OCI-M1 (cell line): ENCODE results near the gene HOXD8.

Source experiments
- DNase-seq: peaks from one replicate; lab custom pipeline; 2025; lab: John Stamatoyannopoulos, UW

The HOXD8 gene

DNA sequence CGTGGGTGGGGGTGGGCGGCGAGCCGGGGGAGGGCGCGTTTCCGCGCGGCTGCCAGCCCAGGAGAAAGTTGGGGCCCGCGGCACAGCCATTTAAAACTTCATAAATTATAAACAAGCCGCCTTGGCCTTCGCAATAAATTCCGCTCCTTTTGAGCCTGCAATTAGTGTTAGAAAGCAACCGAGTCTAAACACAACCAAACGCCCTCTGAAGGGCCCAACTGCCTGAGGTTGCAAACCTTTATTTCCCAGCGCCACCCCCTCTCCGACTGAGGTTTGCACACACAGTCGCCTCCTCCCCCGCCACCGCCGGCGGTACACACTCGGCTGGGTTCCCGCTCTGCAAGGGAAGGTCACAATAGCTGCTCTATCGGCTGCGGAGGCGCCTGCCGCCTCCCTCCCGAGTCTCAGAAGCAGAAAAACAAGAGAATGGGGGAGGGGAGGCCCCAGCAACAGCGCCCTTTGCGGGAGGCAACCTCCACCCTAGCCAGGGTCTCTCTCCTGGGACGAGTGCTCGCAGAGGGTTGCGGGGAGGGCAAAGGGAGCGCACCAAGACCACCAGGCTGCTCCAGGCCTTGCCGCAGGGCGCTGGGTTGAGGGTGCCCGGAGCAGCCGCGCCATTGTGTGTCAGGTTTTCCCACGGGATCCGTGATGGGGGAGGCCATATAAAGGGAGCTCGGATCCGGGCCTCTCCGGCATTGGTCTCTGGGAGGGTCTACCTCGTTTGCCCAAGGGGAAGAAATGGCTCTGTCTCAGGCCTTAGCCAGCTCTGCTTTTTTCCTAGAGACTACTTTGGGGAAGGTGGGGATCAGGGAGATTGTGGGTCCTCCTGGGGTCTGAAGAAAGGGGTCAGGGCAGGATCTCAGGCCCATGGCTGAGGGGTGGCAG, 45.6 kb downstream of the HOXD8 start:
- peak; percentile 68 for DNase-seq

DNA sequence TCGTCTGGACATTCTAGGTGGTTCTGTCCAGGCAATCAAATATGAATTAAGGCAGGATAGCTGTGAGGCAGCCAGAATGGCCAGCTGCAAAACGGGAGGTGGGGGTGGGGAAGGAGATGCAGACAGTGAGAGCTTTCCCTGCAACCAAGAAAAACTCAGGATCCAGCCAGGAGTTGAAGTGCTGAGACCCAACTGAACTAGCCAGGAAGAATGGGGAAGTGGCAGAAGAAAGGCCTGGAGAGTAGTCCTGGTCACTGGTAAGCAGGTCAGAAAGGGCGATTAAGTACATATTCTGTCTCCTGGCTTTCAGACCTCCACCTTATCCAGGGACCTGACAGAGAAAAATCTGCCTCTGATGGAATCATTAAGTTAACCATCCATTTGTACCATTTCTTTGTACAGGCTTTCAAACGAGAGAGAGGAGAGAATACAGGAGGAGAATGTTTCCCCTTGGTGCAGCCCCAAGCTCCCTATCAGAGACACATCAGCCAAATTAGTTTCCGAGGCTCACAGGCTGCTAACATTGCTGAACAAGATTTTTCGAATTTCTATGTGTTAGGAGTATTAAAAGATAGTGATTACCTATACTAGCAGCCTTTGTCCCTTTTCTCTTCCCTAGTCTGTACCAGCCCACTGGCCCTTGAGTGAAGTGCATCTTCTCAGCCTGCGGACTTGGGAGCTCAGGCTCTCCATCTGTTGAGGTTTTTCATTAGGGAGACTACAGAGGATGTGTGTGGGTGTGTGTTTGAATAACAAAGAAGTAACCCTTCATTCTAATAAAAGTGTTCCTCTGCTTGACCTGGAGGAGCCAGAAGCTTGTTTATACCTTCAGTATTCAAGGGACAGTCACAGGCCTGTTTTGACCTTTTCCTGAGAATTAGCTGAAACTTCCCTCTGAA, 46.5 kb downstream of the HOXD8 start:
- DNase-seq: no peak

DNA sequence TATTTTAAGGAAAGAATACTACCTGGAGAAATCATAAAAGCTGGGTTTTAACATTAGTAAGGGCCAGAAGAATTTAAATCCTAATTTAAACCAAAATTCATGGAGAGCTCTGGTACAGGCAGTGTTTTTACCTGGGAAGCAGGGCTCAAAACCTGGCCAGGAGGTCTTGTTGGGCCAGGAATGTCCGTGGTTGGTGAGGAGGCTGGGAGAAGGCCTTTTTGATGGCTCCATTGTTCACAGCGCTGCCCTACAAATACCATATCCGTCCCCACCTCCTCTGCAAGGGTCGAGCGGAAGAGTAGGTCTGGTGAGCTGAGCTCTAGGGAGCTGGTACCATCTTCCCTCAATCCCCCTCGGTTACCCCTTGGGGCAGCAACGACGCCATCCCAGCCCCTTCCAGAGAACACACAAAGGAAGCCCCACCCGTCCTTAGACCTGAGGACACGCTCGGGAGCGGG, 48.1 kb downstream of the HOXD8 start:
- DNase-seq: no peak

DNA sequence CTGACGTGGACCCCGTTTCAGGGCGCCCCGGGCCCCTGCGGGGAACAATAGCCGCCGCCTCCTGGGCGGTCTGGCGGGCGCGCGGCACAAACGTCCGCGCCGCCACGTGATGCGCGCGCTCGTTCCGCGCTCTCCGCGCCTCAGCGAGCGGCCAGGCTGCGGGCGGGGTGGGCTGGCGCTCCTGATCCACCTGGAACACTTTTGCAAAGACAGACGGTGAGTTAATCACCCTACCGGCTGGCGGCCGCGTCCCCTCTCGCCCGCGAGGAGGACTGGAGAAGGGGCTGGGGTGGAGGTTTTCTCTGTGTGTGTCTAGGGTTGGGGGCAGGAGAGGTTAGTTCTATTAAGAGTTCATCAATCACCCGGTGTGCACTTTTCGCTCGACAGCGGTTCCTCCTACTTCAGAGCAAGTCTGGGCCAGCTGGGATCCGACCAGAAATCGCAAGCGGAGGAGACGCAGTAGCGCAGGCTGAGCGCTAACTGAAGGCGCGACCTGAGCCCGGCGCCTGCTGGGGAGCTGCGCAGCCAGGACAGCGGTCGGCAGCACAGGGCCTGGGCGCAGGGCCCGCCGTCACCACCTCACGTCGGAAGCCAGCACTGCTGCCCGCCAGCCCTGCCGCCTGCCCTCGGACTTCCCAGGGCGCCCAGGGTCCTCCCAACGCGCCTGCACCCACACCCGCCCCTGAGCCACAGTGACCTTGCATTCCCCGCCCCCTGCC, 48.7 kb downstream of the HOXD8 start:
- no peak for DNase-seq

DNA sequence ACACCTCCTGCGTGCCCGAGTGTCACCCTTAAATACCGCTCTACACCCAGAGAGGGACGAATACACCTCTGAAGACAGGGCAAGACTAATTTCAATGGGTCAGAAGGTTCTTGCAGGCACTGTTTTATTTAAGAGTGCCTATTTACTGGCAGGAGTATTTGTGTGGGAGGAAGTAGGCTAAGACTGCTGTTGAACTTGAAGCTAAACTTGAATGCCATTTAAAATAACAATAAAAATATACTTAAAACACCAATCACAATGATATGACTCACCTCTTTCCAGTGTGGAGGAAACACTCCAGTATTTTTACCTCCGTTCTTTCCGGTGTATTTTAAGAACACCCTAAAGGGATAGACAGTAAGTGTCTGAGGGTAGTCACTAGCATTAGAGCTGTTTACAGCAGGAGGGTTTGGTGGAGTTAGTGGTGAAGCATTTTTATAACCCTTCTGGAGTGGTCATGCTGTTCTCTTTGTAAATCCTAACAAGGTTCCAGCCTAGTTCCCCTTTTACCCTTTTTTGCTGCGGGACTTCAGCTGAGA, 49.3 kb downstream of the HOXD8 start:
- DNase-seq: no peak

DNA sequence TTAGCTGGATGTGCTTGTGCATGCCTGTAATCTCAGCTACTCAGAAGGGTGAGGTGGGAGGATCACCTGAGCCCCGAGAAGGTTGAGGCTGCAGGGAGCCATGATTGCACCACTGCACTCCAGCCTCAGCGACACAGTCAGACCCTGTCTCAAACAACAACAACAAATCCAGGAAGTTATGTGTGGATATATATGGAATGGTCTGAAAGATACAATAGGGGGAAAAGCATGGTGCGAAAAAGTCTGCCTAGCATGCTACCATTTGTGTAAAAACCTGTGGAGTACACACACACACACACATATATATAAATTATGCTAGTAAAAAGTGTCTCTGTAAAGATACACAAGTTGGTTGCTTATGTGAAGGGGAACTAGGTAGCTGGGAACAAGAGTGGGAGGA, 52.0 kb downstream of the HOXD8 start:
- DNase-seq: no peak
